ENCODE results near the gene TUBB4A. TPM values are rescaled to one million over a fixed set of nuclear protein-coding genes. Genes with fewer than 3 reads are reported as not detected.

TUBB4A gene
- total RNA-seq, 1 donor, result not detected

DNA sequence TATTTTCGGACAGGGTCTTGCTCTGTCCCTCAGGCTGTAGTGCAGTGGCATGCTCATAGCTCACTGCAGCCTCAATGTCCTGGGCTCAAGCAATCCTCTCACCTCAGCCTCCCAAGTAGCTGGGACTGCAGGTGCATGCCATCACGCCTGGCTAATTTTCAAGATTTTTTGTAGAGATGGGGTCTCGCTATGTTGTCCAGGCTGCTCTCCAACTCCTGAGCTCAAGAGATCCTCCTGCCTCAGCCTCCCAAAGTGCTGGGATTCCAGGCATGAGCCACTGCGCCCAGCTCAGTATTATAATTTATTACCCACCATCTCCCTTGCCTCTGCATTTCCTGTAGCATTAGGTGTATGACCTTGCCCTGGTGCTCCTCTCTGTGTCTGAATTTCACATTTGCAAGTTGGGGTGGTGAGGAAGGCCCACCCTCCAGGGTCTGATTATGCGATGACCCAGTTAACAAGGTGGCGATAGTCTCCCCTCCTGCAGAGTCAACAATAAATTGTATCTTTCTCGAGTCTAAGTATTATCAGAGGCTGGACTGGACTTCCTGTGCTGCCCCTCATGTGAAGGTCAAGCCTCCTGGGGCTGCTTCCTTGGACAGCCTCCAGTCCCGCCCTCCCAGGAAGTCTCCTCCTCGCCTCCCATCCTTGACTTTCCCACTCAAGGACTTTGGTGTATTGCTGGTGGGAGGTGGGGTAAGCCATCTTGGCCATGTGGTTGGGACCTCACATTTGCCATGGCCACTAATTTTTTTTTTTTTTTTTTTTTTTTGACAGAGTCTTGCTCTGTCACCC lies 1.5 kb upstream of the TUBB4A start:
- no peak for DNase-seq (ENCODE audit: low read depth)
- no peak overlapping the region for H3K4me3 ChIP-seq (ENCODE audit: low read depth, low read length)
- TF ChIP-seq, protein P1, sequence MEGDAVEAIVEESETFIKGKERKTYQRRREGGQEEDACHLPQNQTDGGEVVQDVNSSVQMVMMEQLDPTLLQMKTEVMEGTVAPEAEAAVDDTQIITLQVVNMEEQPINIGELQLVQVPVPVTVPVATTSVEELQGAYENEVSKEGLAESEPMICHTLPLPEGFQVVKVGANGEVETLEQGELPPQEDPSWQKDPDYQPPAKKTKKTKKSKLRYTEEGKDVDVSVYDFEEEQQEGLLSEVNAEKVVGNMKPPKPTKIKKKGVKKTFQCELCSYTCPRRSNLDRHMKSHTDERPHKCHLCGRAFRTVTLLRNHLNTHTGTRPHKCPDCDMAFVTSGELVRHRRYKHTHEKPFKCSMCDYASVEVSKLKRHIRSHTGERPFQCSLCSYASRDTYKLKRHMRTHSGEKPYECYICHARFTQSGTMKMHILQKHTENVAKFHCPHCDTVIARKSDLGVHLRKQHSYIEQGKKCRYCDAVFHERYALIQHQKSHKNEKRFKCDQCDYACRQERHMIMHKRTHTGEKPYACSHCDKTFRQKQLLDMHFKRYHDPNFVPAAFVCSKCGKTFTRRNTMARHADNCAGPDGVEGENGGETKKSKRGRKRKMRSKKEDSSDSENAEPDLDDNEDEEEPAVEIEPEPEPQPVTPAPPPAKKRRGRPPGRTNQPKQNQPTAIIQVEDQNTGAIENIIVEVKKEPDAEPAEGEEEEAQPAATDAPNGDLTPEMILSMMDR (IDR thresholded peaks at IDR 0.05; ENCODE audit: insufficient read depth, low read depth, low read length), result no peak

DNA sequence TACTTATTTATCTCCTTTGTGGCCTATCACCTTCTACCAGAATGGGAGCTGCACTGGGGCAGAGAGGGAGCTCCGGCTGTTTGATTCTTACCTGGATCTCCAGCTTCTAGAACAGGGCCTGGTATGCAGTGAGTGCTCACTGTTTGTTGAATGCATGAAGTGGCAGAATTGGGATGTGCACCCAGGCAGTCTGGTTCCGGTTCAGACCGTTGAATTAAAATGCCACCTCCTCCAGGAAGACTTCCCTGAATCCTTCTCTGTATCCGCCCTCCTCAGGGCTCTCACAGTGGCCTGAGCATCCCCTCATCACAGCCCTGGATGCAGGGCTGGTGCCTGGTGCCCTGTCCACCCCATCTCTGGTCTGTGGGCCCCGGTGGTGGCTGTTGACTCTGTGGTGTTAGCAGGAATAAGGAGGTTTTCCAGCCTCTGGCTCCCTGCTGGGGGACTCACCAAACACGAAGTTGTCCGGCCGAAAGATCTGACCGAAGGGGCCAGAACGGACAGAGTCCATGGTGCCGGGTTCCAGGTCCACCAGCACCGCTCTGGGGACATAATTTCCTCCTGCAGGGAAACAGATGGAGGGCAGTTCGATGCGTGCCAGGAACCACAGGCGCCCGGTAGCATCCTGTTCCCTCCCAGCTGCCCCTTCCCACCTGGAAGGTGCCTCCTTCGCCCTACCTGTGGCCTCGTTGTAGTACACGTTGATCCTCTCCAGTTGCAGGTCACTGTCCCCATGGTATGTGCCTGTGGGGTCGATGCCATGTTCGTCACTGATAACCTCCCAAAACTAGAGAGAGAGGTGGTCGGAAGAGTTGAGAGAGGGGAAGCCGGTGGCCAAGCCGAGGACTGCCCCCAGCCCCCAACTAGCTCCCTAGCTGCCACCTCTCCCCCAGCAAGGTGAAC lies 1.0 kb downstream of the TUBB4A start:
- no peak for DNase-seq (ENCODE audit: low read depth)
- no peak overlapping the region for H3K4me3 ChIP-seq (ENCODE audit: low read depth, low read length)
- TF ChIP-seq, protein P1 (IDR thresholded peaks at IDR 0.05; ENCODE audit: insufficient read depth, low read depth, low read length), result no peak

DNA sequence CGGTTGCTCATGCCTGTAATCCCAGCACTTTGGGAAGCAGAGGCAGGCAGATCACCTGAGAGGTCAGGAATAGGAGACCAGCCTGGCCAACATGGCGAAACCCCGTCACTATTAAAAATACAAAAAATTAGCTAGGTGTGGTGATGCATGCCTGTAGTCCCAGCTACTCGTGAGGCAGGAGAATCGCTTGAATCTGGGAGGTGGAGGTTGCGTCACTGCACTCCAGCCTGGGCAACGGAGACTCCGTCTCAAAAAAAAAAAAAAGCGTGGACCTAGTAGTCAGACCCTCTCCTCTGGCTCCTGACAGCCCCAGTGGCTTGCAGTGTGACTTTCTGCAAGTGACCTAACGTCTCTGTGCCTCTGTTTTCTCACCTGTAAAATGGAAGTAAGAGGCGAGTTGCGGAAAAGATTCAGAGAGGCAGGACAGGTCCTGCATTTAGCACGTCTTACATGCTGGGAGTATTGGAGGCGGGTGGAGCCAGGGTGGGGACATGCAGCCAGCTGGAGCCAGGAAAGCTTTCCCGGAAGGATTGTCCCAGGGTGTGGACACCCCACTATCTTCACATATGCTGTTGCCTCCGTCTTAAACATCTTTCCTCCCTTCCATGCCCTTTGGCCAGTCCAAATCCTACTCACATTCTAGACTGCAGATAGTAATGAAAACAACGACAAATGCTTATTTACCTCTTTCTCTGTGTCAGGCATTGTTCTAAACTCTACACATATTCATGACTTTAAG lies 2.9 kb downstream of the TUBB4A start:
- no peak for DNase-seq (ENCODE audit: low read depth)
- H3K4me3 ChIP-seq (ENCODE audit: low read depth, low read length), result no peak overlapping the region
- TF ChIP-seq, protein P1 (IDR thresholded peaks at IDR 0.05; ENCODE audit: insufficient read depth, low read depth, low read length), result no peak

DNA sequence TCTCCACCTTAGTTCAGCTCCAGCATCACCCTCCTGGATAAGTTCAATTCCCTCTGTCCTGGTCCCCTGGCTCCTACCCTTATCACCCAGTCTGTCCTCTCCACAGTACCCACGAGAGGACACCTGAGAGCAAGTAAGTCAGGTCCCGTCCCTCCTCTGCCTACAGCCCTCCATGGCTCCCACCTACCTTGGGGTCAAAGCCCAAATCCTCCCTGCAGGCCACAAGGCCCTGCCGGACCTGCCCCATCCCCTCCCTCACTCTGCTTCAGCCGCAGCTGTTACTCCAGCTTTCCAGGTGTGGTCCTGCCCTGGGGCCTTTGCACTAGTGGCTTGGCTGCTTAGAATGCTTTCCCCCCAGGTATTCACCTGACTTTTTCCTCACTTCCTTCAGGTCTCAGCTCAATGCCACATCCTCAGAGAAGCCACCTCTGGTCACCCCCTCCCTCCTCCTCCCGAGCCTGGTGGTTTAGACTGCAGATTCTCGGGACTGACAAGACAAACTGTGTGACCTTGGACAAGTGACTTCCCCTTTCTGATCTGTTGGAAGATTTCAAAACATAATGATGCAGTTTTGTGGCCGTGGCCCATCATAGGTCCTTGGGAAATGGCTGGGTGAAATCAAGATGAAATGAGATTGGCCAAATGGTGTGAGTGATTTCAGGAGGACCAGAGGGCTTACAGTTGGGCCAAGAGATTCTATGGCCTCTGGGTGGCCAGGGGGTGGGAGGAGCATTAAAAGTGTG lies 3.6 kb downstream of the TUBB4A start:
- H3K4me3 ChIP-seq (ENCODE audit: low read depth, low read length), result no peak overlapping the region
- DNase-seq (ENCODE audit: low read depth), result no peak
- TF ChIP-seq, protein P1 (IDR thresholded peaks at IDR 0.05; ENCODE audit: insufficient read depth, low read depth, low read length), result no peak

DNA sequence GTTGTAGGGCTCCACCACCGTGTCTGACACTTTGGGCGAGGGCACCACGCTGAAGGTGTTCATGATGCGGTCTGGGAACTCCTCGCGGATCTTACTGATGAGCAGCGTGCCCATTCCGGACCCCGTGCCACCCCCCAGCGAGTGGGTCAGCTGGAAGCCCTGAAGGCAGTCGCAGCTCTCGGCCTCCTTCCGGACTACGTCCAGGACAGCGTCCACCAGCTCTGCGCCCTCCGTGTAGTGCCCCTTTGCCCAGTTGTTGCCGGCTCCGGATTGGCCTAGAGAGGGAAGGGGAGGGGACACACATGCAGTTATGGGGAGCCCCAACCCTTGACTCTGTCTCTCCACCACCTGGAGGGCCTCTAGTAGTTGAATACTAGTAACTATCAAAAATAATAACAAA lies 6.2 kb downstream of the TUBB4A start:
- TF ChIP-seq, protein P1 (IDR thresholded peaks at IDR 0.05; ENCODE audit: insufficient read depth, low read depth, low read length), result no peak
- H3K4me3 ChIP-seq (ENCODE audit: low read depth, low read length), result no peak overlapping the region
- no peak for DNase-seq (ENCODE audit: low read depth)
